Suppressor macrophage (primary cell): ENCODE measurements around the gene MKNK2.

Source experiments
- DNase-seq, 4 experiments: peaks; one replicate each; pipeline ENCODE4 v3.0.0-alpha.2; 2020 to 2022

MKNK2 gene

GRCh38 chr19:2080336-2080988, 29.4 kb upstream of the MKNK2 start:
- DNase-seq = peak in 1 of 4 experiments; percentile 46

- DNase-seq = peak in 2 of 4 experiments; percentile 45 to 54
These were observed 28.8 kb upstream of the MKNK2 start for GRCh38 chr19:2079865-2080301.

GRCh38 chr19:2079076-2079864, 28.2 kb upstream of the MKNK2 start:
- no peak for DNase-seq

GRCh38 chr19:2077833-2078619, 27.0 kb upstream of the MKNK2 start:
- DNase-seq = no peak

GRCh38 chr19:2077398-2077797, 26.4 kb upstream of the MKNK2 start:
- DNase-seq = no peak

GRCh38 chr19:2076526-2076944, 25.5 kb upstream of the MKNK2 start:
- no peak for DNase-seq

GRCh38 chr19:2072757-2073551, 21.9 kb upstream of the MKNK2 start:
- DNase-seq = no peak

- no peak for DNase-seq
These were observed 20.1 kb upstream of the MKNK2 start for GRCh38 chr19:2070986-2071673.

GRCh38 chr19:2070436-2070827, 19.4 kb upstream of the MKNK2 start:
- no peak for DNase-seq

- DNase-seq = no peak
These were observed 13.9 kb upstream of the MKNK2 start for GRCh38 chr19:2064788-2065524.

GRCh38 chr19:2064395-2064787, 13.3 kb upstream of the MKNK2 start:
- DNase-seq = no peak

- no peak for DNase-seq
These were observed 12.8 kb upstream of the MKNK2 start for GRCh38 chr19:2063824-2064223.

- no peak for DNase-seq
These were observed 11.7 kb upstream of the MKNK2 start for GRCh38 chr19:2062770-2063169.

- no peak for DNase-seq
These were observed 11.3 kb upstream of the MKNK2 start for GRCh38 chr19:2062389-2062729.

GRCh38 chr19:2061495-2062388, 10.7 kb upstream of the MKNK2 start:
- DNase-seq = peak; percentile 99 to 100 (median 100)

- DNase-seq = peak; percentile 77 to 88 (median 82)
These were observed 9.9 kb upstream of the MKNK2 start for GRCh38 chr19:2060884-2061494.

GRCh38 chr19:2059422-2060201, 8.6 kb upstream of the MKNK2 start:
- DNase-seq = peak; percentile 20 to 54 (median 48)

- no peak for DNase-seq
These were observed 7.8 kb upstream of the MKNK2 start for GRCh38 chr19:2058570-2059421.
